GM18867 (cell line): ENCODE measurements around the gene PLEKHA3.
"Not testable (repeated sequence)": the region's sequence is repeated elsewhere in the genome, so short reads cannot be mapped to it uniquely, and the experiment has no call there.

Source experiments
- ATAC-seq: cut with Tn5 transposase; IDR thresholded peaks from one replicate; pipeline ENCODE4 v1.9.1; 2021; ENCODE audit warnings: mild to moderate bottlenecking, moderate library complexity; ENCODE audit not compliant: unreplicated experiment

Gene PLEKHA3

GRCh38 chr2:178522950-178523595 is 42.8 kb downstream of the PLEKHA3 start:
- peak; percentile 91 for ATAC-seq

- no peak for ATAC-seq
These were observed 43.4 kb downstream of the PLEKHA3 start for GRCh38 chr2:178523596-178524134.

GRCh38 chr2:178525010-178525409 is 44.8 kb downstream of the PLEKHA3 start:
- ATAC-seq = not testable (repeated sequence)

GRCh38 chr2:178525460-178525859 is 45.2 kb downstream of the PLEKHA3 start:
- not testable (repeated sequence) for ATAC-seq

GRCh38 chr2:178526256-178526655 is 46.0 kb downstream of the PLEKHA3 start:
- ATAC-seq = no peak

GRCh38 chr2:178527592-178527991 is 47.3 kb downstream of the PLEKHA3 start:
- ATAC-seq = no peak

GRCh38 chr2:178528647-178529046 is 48.4 kb downstream of the PLEKHA3 start:
- no peak for ATAC-seq

GRCh38 chr2:178529194-178529593 is 48.9 kb downstream of the PLEKHA3 start:
- ATAC-seq = no peak

- ATAC-seq = no peak
These were observed 49.9 kb downstream of the PLEKHA3 start for GRCh38 chr2:178530131-178530530.

- peak; percentile 95 for ATAC-seq
These were observed 50.4 kb downstream of the PLEKHA3 start for GRCh38 chr2:178530625-178531142.

GRCh38 chr2:178531168-178531567 is 50.9 kb downstream of the PLEKHA3 start:
- ATAC-seq = peak; percentile 3

GRCh38 chr2:178536037-178536436 is 55.8 kb downstream of the PLEKHA3 start:
- no peak for ATAC-seq

- no peak for ATAC-seq
These were observed 61.9 kb downstream of the PLEKHA3 start for GRCh38 chr2:178542161-178542560.

- ATAC-seq = no peak
These were observed 62.3 kb downstream of the PLEKHA3 start for GRCh38 chr2:178542569-178542968.

- peak; percentile 78 for ATAC-seq
These were observed 70.1 kb downstream of the PLEKHA3 start for GRCh38 chr2:178550352-178550751.

GRCh38 chr2:178553047-178553446 is 72.8 kb downstream of the PLEKHA3 start:
- no peak for ATAC-seq
